ENCODE data around the gene ZNF850. TPM values are rescaled to one million over a fixed set of nuclear protein-coding genes. Genes with fewer than 3 reads are reported as not detected.

The ZNF850 gene
- total and polyA plus RNA-seq, 9 of the 15 experiments (the other 6 are each of a cell fraction or from before 2014, with no cell fraction given) = 1.2 to 13.0 (median 5.9) TPM

GRCh38 chr19:36772311-36773222 is at the start of gene ZNF850 (continued):
- TF ChIP-seq NR2C2 (CRISPR knock-in tag; IDR thresholded peaks at IDR 0.05) (no peak), NR2C2 (tag; IDR thresholded peaks at IDR 0.05) (peak; percentile 80), FOXK2 (conservative IDR thresholded peaks at IDR 0.05 in 1 of 2, IDR thresholded peaks at IDR 0.05 in 1 of 2; ENCODE audit: low read depth in 2 of 2) (peak in 1 of 2 experiments; percentile 57; a peak in 1 of 4 replicates), PML (IDR thresholded peaks at IDR 0.05; ENCODE audit: low read length) (peak; percentile 40; the same call in 1 of the 2 replicates), HDAC3 (IDR thresholded peaks at IDR 0.05; ENCODE audit: borderline replicate concordance, partially characterized antibody) (no peak), POLR3A (IDR thresholded peaks at IDR 0.05; ENCODE audit: borderline replicate concordance, extremely low read depth, insufficient read depth, insufficient read length) (no peak), POLR2AphosphoS2 (IDR thresholded peaks at IDR 0.05; ENCODE audit: low read length) (no peak), CBX1 (IDR thresholded peaks at IDR 0.05; ENCODE audit: low read depth) (peak; percentile 19; the same call in 1 of the 2 replicates), TRIM28 (IDR thresholded peaks at IDR 0.05) (no peak), ZNF311 (CRISPR knock-in tag; IDR thresholded peaks at IDR 0.05) (no peak), ZNF511 (CRISPR knock-in tag; IDR thresholded peaks at IDR 0.05) (no peak), RFX1 (IDR thresholded peaks at IDR 0.05) (no peak), ZFPM2 (CRISPR knock-in tag; IDR thresholded peaks at IDR 0.05) (no peak), MTA3 (IDR thresholded peaks at IDR 0.05; ENCODE audit: borderline replicate concordance) (no peak; the same call in 1 of the 2 replicates), MXI1 (IDR thresholded peaks at IDR 0.05; ENCODE audit: low read depth, low read length) (no peak; the same call in 1 of the 2 replicates), CHD4 (IDR thresholded peaks at IDR 0.05; ENCODE audit: insufficient read depth, insufficient replicate concordance, low read depth, low read length, poor library complexity, severe bottlenecking) (no peak), ZNF766 (CRISPR knock-in tag; conservative IDR thresholded peaks at IDR 0.05) (no peak; the same call in 1 of the 2 replicates), ZBTB43 (CRISPR knock-in tag; IDR thresholded peaks at IDR 0.05) (no peak)
- TF ChIP-seq, protein P1, sequence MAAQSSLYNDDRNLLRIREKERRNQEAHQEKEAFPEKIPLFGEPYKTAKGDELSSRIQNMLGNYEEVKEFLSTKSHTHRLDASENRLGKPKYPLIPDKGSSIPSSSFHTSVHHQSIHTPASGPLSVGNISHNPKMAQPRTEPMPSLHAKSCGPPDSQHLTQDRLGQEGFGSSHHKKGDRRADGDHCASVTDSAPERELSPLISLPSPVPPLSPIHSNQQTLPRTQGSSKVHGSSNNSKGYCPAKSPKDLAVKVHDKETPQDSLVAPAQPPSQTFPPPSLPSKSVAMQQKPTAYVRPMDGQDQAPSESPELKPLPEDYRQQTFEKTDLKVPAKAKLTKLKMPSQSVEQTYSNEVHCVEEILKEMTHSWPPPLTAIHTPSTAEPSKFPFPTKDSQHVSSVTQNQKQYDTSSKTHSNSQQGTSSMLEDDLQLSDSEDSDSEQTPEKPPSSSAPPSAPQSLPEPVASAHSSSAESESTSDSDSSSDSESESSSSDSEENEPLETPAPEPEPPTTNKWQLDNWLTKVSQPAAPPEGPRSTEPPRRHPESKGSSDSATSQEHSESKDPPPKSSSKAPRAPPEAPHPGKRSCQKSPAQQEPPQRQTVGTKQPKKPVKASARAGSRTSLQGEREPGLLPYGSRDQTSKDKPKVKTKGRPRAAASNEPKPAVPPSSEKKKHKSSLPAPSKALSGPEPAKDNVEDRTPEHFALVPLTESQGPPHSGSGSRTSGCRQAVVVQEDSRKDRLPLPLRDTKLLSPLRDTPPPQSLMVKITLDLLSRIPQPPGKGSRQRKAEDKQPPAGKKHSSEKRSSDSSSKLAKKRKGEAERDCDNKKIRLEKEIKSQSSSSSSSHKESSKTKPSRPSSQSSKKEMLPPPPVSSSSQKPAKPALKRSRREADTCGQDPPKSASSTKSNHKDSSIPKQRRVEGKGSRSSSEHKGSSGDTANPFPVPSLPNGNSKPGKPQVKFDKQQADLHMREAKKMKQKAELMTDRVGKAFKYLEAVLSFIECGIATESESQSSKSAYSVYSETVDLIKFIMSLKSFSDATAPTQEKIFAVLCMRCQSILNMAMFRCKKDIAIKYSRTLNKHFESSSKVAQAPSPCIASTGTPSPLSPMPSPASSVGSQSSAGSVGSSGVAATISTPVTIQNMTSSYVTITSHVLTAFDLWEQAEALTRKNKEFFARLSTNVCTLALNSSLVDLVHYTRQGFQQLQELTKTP (IDR thresholded peaks at IDR 0.05; ENCODE audit: low read depth in 1 of 2, partially characterized antibody in 2 of 2) = peak in 1 of 2 experiments; percentile 95
- TF ChIP-seq, protein P2, sequence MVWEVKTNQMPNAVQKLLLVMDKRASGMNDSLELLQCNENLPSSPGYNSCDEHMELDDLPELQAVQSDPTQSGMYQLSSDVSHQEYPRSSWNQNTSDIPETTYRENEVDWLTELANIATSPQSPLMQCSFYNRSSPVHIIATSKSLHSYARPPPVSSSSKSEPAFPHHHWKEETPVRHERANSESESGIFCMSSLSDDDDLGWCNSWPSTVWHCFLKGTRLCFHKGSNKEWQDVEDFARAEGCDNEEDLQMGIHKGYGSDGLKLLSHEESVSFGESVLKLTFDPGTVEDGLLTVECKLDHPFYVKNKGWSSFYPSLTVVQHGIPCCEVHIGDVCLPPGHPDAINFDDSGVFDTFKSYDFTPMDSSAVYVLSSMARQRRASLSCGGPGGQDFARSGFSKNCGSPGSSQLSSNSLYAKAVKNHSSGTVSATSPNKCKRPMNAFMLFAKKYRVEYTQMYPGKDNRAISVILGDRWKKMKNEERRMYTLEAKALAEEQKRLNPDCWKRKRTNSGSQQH (CRISPR knock-in tag; IDR thresholded peaks at IDR 0.05) = no peak

Data from K562 (cell line).